IMR-90 (cell line): ENCODE measurements around the gene DNAJC22. TPM values are rescaled to one million over a fixed set of nuclear protein-coding genes. Genes with fewer than 3 reads are reported as not detected.

ENCODE experiments used
- ATAC-seq: fragments of 200-7000 bp; cut with Tn5 transposase; 2 replicates; pipeline ENCODE4 v1.9.1; 2020; ENCODE audit warnings: low read depth, mild to moderate bottlenecking, moderate library complexity
- BruUV-seq: library from RNA; stranded (reverse); fragments of 400-500 nt; replicated peaks from 2 replicates; lab custom pipeline; 2021; lab: Mats Ljungman, UMichigan
- CTCF ChIA-PET: fragments of 300-600 bp; formaldehyde crosslinking; extraction: SDS; loops from one replicate; lab custom pipeline; 2021; ENCODE audit warnings: antibody characterized with exemption; lab: Yijun Ruan, JAX
- POLR2A ChIA-PET: fragments of 300-600 bp; sonication (Branson Sonifier 250); formaldehyde crosslinking; loops from one replicate; lab custom pipeline; 2022; ENCODE audit warnings: antibody characterized with exemption; ENCODE audit not compliant: unreplicated experiment; lab: Charles Lee
- DNase-seq: peaks from one replicate; pipeline ENCODE4 v3.0.0; 2013
- H2AFZ ChIP-seq: replicated peaks from 2 replicates; pipeline ENCODE3; 2013; ENCODE audit warnings: low read length, mild to moderate bottlenecking; ENCODE audit not compliant: poor library complexity
- H2AK5ac ChIP-seq: 2 replicates; pipeline ENCODE4 v1.6.1; 2013; ENCODE audit warnings: low read depth, low read length, inconsistent platforms
- H2AK9ac ChIP-seq: replicated peaks from 2 replicates; pipeline ENCODE3; 2013; ENCODE audit warnings: mild to moderate bottlenecking, low read depth, low read length, moderate library complexity; ENCODE audit not compliant: poor library complexity
- H2BK120ac ChIP-seq: 2 replicates; pipeline ENCODE4 v1.6.1; 2013; ENCODE audit warnings: low read depth, low read length, inconsistent platforms
- H2BK15ac ChIP-seq: 3 replicates; pipeline ENCODE4 v1.6.1; 2013; ENCODE audit warnings: low read depth, low read length, inconsistent platforms
- H2BK20ac ChIP-seq: 2 replicates; pipeline ENCODE4 v1.6.1; 2013; ENCODE audit warnings: low read depth, mild to moderate bottlenecking, inconsistent platforms, low read length, moderate library complexity
- H2BK5ac ChIP-seq: 2 replicates; pipeline ENCODE4 v1.6.1; 2013; ENCODE audit warnings: mild to moderate bottlenecking, low read depth, low read length, inconsistent platforms; ENCODE audit not compliant: poor library complexity, severe bottlenecking
- H3K14ac ChIP-seq: replicated peaks from 2 replicates; pipeline ENCODE4 v1.6.1; 2013; ENCODE audit warnings: low read depth, low read length, inconsistent platforms
- H3K18ac ChIP-seq: 2 replicates; pipeline ENCODE4 v1.6.1; 2013; ENCODE audit warnings: low read depth, low read length, control low read depth
- H3K23ac ChIP-seq: 2 replicates; pipeline ENCODE4 v1.6.1; 2013; ENCODE audit warnings: low read depth, low read length, inconsistent platforms
- H3K27ac ChIP-seq: 2 replicates; pipeline ENCODE4 v1.5.1; 2013; ENCODE audit warnings: mild to moderate bottlenecking, control low read depth, low read length; ENCODE audit not compliant: insufficient read depth
- H3K27me3 ChIP-seq: 2 replicates; pipeline ENCODE4 v1.6.1; 2013; ENCODE audit warnings: low read length; ENCODE audit not compliant: control insufficient read depth, insufficient read depth
- H3K36me3 ChIP-seq: 2 replicates; pipeline ENCODE4 v1.6.1; 2013; ENCODE audit warnings: low read length, mixed read lengths; ENCODE audit not compliant: control insufficient read depth, insufficient read depth
- H3K4ac ChIP-seq: 2 replicates; pipeline ENCODE4 v1.6.1; 2013; ENCODE audit warnings: low read depth, low read length, inconsistent platforms
- H3K4me1 ChIP-seq: 2 replicates; pipeline ENCODE4 v1.6.1; 2013; ENCODE audit warnings: low read length, mixed read lengths; ENCODE audit not compliant: control insufficient read depth, insufficient read depth
- H3K4me2 ChIP-seq: 2 replicates; pipeline ENCODE4 v1.6.1; 2013; ENCODE audit warnings: low read depth, mild to moderate bottlenecking, control low read depth, low read length, moderate library complexity
- H3K4me3 ChIP-seq: 2 replicates; pipeline ENCODE4 v1.5.1; 2013; ENCODE audit warnings: low read depth, mild to moderate bottlenecking, control low read depth, low read length, moderate library complexity; ENCODE audit not compliant: insufficient read depth
- H3K56ac ChIP-seq: 2 replicates; pipeline ENCODE4 v1.6.1; 2013; ENCODE audit warnings: low read length, inconsistent platforms; ENCODE audit not compliant: insufficient read depth; ENCODE audit errors: extremely low read depth
- H3K79me1 ChIP-seq, 2 experiments: 2 replicates each; pipeline ENCODE4 v1.6.1; 2013; ENCODE audit warnings: low read length in 2 of 2, inconsistent platforms in 1 of 2, low read depth in 1 of 2
- H3K9ac ChIP-seq: 2 replicates; pipeline ENCODE4 v1.6.1; 2013; ENCODE audit warnings: low read depth, low read length, control low read depth
- H3K9me1 ChIP-seq: 2 replicates; pipeline ENCODE4 v1.6.1; 2013; ENCODE audit warnings: low read length, inconsistent platforms; ENCODE audit not compliant: insufficient read depth
- H3K9me3 ChIP-seq: 2 replicates; pipeline ENCODE4 v1.6.1; 2013; ENCODE audit warnings: low read length; ENCODE audit not compliant: control insufficient read depth, insufficient read depth
- H4K20me1 ChIP-seq: 2 replicates; pipeline ENCODE4 v1.6.1; 2013; ENCODE audit warnings: low read length, inconsistent platforms; ENCODE audit not compliant: insufficient read depth
- H4K5ac ChIP-seq: 2 replicates; pipeline ENCODE4 v1.6.1; 2013; ENCODE audit warnings: mild to moderate bottlenecking, low read depth, low read length, control low read depth
- H4K8ac ChIP-seq, 2 experiments: 2 replicates each; pipeline ENCODE4 v1.6.1; 2013; ENCODE audit warnings: low read depth in 2 of 2, low read length in 2 of 2, control low read depth in 1 of 2, inconsistent platforms in 1 of 2
- H4K91ac ChIP-seq: 2 replicates; pipeline ENCODE4 v1.6.1; 2013; ENCODE audit warnings: low read depth, low read length, inconsistent platforms; ENCODE audit not compliant: insufficient read depth
- BHLHE40 ChIP-seq: fragments of 150-350 bp; IDR thresholded peaks from 2 replicates; pipeline ENCODE4 v1.6.1; 2016; ENCODE audit warnings: mild to moderate bottlenecking, low read depth, low read length
- FOS ChIP-seq: fragments of 150-350 bp; IDR thresholded peaks from 2 replicates; pipeline ENCODE4 v1.6.1; 2016; ENCODE audit warnings: low read depth, low read length
- MAFK ChIP-seq: IDR thresholded peaks from 2 replicates; pipeline ENCODE4 v1.6.1; 2012; ENCODE audit warnings: low read depth, low read length, improper control_type of control experiment
- MAZ ChIP-seq: IDR thresholded peaks from 2 replicates; pipeline ENCODE4 v1.6.1; 2012; ENCODE audit warnings: low read depth, mild to moderate bottlenecking, low read length, improper control_type of control experiment, moderate library complexity, borderline replicate concordance
- MXI1 ChIP-seq: IDR thresholded peaks from 2 replicates; pipeline ENCODE4 v1.6.1; 2012; ENCODE audit warnings: low read depth, mild to moderate bottlenecking, low read length, moderate library complexity, borderline replicate concordance
- NFE2L2 ChIP-seq: fragments of 150-350 bp; IDR thresholded peaks from 2 replicates; pipeline ENCODE4 v1.6.1; 2016; ENCODE audit warnings: low read depth, mild to moderate bottlenecking, low read length
- POLR2A ChIP-seq: IDR thresholded peaks from 2 replicates; pipeline ENCODE4 v1.6.1; 2012; ENCODE audit warnings: mild to moderate bottlenecking, low read depth, low read length
- WGBS, 2 experiments: methylation state at CpG; one replicate each; pipeline versions ENCODE4 v1.1.5 to v1.1.7; 2013; ENCODE audit warnings: missing lambda C conversion rate in 2 of 2; ENCODE audit not compliant: insufficient read length in 1 of 2; ENCODE audit errors: extremely low coverage in 2 of 2; 5-methylcytosine and 5-hydroxymethylcytosine counted together
- dilution Hi-C: fragments of 300-500 bp; cut with HindIII; formaldehyde crosslinking; loops from one replicate; pipeline ENCODE4 v1.14.3; 2018; ENCODE audit warnings: low sequenced_read_pairs; ENCODE audit not compliant: unreplicated experiment
- in situ Hi-C: fragments of 300-500 bp; cut with MboI; formaldehyde crosslinking; loops from 3 replicates; pipeline ENCODE4 v1.14.3; 2019; ENCODE audit warnings: low sequenced_read_pairs, inconsistent platforms, mixed read lengths
- intact Hi-C: fragments of 100-400 bp; cut with micrococcal nuclease; formaldehyde crosslinking; loops from 2 replicates; pipeline ENCODE4 v1.10.0; 2022
- polyA plus RNA-seq, 3 experiments: library from polyadenylated mRNA; depleted of rRNA; stranded (reverse); fragments of >200 nt; gene quantifications; 2 replicates each; pipeline ENCODE4 v1.2.3, GENCODE V29; 2012; ENCODE audit warnings: low replicate concordance in 1 of 3
- total RNA-seq: library from RNA; depleted of rRNA; stranded (reverse); fragments of >200 nt; gene quantifications from 2 replicates; pipeline ENCODE4 v1.2.3, GENCODE V29; 2012

DNAJC22 gene
- total and polyA plus RNA-seq, 2 of the 4 experiments (the other 2 are of a cell fraction) = 8.1 to 8.2 TPM

DNA sequence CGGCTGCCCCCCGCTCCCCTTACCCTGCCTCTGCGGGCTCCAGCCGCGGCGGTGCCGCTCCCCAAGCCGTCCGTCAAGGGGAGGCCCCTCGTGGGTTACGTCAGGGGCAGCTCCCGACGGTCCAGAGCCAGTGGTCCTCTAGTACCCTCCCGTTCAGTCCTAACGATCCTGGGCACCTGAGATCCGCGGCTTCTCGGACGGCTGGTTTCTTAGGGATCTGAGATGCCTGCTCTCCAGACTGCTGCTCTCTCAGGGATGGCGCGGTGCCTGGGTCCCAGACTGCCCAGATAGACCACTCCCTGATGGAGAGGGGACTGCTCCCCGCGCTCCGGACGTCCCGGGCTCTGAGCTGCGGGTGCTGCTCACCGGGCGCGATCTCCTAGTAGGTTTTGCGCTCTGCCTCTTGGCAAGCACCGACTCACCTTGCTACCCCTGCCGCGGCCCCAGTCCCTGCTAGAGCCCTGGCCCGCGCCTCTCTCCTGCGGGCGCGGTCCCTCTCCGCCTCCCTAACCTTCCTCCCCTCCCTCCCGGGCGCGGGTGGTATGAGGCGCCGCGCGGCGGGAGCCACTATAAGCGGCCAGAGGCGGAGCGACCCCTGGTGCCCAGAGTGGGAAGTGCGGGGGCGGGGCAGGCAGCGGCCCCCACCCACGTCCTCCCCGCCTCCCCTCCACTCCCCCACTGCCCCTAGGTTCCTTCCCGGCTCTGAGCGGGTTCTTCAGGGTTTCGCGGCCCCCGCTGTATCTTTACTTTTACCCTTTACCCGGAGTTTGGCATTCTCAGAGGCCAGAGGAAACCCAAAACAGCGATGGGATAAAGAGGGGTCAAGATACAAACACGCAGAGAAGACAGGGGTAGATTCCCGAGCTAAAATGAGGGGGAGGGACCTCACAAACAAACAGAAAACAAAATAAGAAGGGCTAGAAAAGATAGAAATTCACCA is 9.8 kb upstream of the DNAJC22 start, which contains the start of gene C1QL4 (continued):
- TF ChIP-seq MAZ (peak; percentile 96), MAFK (no peak)

DNA sequence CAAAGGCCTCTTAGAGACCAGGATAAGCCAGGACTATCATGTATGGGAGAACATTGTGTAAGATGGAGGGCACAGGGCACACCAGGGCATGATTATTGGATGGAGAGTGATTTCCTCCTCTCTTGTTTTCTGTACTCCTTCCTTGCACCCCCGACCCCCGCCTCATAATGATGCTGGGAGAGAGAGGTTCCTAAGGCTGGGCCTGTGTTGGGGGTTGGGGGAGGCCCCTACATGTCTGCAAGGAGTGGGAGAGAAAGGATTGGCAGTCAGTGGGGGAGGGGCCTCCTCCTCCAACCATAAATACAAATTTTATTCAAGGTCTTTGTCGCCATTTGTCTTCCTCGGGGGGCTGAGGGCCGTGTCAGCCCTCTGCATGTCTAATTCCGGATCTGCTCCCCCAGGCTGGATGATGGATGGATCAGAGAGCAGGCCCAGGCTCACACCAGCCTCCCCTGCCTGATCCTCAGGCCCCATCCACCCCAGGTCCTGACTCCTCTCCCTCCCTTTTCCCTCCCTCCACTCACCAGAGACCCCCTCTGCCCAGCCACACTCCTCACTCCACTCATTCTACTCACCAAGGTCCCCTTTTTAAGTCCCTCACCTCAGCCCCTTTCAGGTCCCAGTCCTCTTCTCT is 7.7 kb upstream of the DNAJC22 start:
- H3K9me1 ChIP-seq = peaks cover 5% of the 10 kb centered on the region; the same call in 1 of the 2 replicates
- TF ChIP-seq MXI1 (no peak), FOS (no peak), NFE2L2 (no peak), BHLHE40 (no peak), POLR2A (no peak)
- H4K8ac ChIP-seq = no peak overlapping the region
- in situ Hi-C loops = no loop called here
- no peak overlapping the region for H3K23ac ChIP-seq
- CTCF ChIA-PET = interaction anchor here (0.7 to 0.9 kb wide), 2 partner anchors 8 to 19 kb away, joined by 3 to 5 read pairs; partner anchors contain the start of gene DNAJC22
- WGBS, 2 experiments = no CpG with 5 or more reads among the region's 6 CpGs
- BruUV-seq = no TSS peak
- intact Hi-C loops = no loop called here
- no peak overlapping the region for H2AK5ac ChIP-seq
- no peak overlapping the region for H3K14ac ChIP-seq
- no peak for ATAC-seq
- H3K27ac ChIP-seq = no peak overlapping the region
- no peak overlapping the region for H4K91ac ChIP-seq
- no peak overlapping the region for H2BK120ac ChIP-seq
- H2AK9ac ChIP-seq = no peak overlapping the region
- H4K5ac ChIP-seq = no peak overlapping the region
- no peak overlapping the region for H3K56ac ChIP-seq
- H2AFZ ChIP-seq = no peak overlapping the region
- H3K4me1 ChIP-seq = peaks cover 5% of the 10 kb centered on the region; the same call in 1 of the 2 replicates
- dilution Hi-C loops = no loop called here
- no peak overlapping the region for H3K4me2 ChIP-seq
- no peaks in the 10 kb centered on the region for H3K79me1 ChIP-seq
- POLR2A ChIA-PET = no interaction called here
- H3K36me3 ChIP-seq = no peaks in the 10 kb centered on the region
- no peak for DNase-seq
- H4K20me1 ChIP-seq = 0 out of 2 replicates have a peak, but pooled peaks cover 2% of the 10 kb centered on the region
- H2BK20ac ChIP-seq = no peak overlapping the region
- peaks cover 88% of the 10 kb centered on the region for H3K27me3 ChIP-seq
- no peak overlapping the region for H2BK15ac ChIP-seq
- no peak overlapping the region for H3K18ac ChIP-seq
- H3K9ac ChIP-seq = no peak overlapping the region
- H2BK5ac ChIP-seq = no peak overlapping the region
- no peak overlapping the region for H3K4ac ChIP-seq
- no peaks in the 10 kb centered on the region for H3K9me3 ChIP-seq
- no peak overlapping the region for H3K4me3 ChIP-seq
